ENCODE results near the gene APOBEC3G.
"Not testable (repeated sequence)": the region's sequence is repeated elsewhere in the genome, so short reads cannot be mapped to it uniquely, and the experiment has no call there.

Gene APOBEC3G

GRCh38 chr22:39077026-39077840 is at the start of gene APOBEC3G:
Gene APOBEC3G, plus strand, starts transcription at chr22:39077275. Its CDS starts 87 bp downstream, at chr22:39077362.
- not testable (repeated sequence) for H3K4me3 ChIP-seq (ENCODE audit: low read depth, low read length); H3K27me3 ChIP-seq (ENCODE audit: insufficient read depth, low read depth, severe bottlenecking); H3K27ac ChIP-seq; H3K36me3 ChIP-seq; H3K9me3 ChIP-seq (ENCODE audit: severe bottlenecking); DNase-seq

GRCh38 chr22:39027717-39028116 is 49.4 kb upstream of the APOBEC3G start:
- Histone ChIP-seq H3K27ac (no peak overlapping the region), H3K27me3 (ENCODE audit: insufficient read depth, low read depth, severe bottlenecking) (no peaks in the 10 kb centered on the region), H3K36me3 (no peaks in the 10 kb centered on the region), H3K4me3 (ENCODE audit: low read depth, low read length) (no peak overlapping the region), H3K9me3 (ENCODE audit: severe bottlenecking) (no peaks in the 10 kb centered on the region)
- no peak for DNase-seq
- no peak for TF ChIP-seq CTCF (IDR thresholded peaks at IDR 0.05; ENCODE audit: low read depth, low read length)

GRCh38 chr22:39028281-39028680 is 48.8 kb upstream of the APOBEC3G start:
- no peaks in the 10 kb centered on the region for H3K9me3 ChIP-seq (ENCODE audit: severe bottlenecking)
- no peak overlapping the region for H3K27ac ChIP-seq
- no peaks in the 10 kb centered on the region for H3K36me3 ChIP-seq
- DNase-seq, result no peak
- no peak for TF ChIP-seq CTCF (IDR thresholded peaks at IDR 0.05; ENCODE audit: low read depth, low read length)
- no peak overlapping the region for H3K4me3 ChIP-seq (ENCODE audit: low read depth, low read length)
- no peaks in the 10 kb centered on the region for H3K27me3 ChIP-seq (ENCODE audit: insufficient read depth, low read depth, severe bottlenecking)

GRCh38 chr22:39029227-39029626 is 47.8 kb upstream of the APOBEC3G start:
- Histone ChIP-seq H3K27ac (no peak overlapping the region), H3K9me3 (ENCODE audit: severe bottlenecking) (no peaks in the 10 kb centered on the region), H3K36me3 (no peaks in the 10 kb centered on the region), H3K27me3 (ENCODE audit: insufficient read depth, low read depth, severe bottlenecking) (no peaks in the 10 kb centered on the region), H3K4me3 (ENCODE audit: low read depth, low read length) (no peak overlapping the region)
- DNase-seq, result no peak
- TF ChIP-seq CTCF (IDR thresholded peaks at IDR 0.05; ENCODE audit: low read depth, low read length), result no peak

- Histone ChIP-seq H3K27ac (no peak overlapping the region), H3K9me3 (ENCODE audit: severe bottlenecking) (no peaks in the 10 kb centered on the region), H3K4me3 (ENCODE audit: low read depth, low read length) (no peak overlapping the region), H3K36me3 (no peaks in the 10 kb centered on the region), H3K27me3 (ENCODE audit: insufficient read depth, low read depth, severe bottlenecking) (no peaks in the 10 kb centered on the region)
- DNase-seq, result no peak
- no peak for TF ChIP-seq CTCF (IDR thresholded peaks at IDR 0.05; ENCODE audit: low read depth, low read length)
Observed at GRCh38 chr22:39030705-39031104, 46.4 kb upstream of the APOBEC3G start.

- DNase-seq; H3K36me3 ChIP-seq; H3K9me3 ChIP-seq (ENCODE audit: severe bottlenecking); H3K27me3 ChIP-seq (ENCODE audit: insufficient read depth, low read depth, severe bottlenecking); H3K27ac ChIP-seq; H3K4me3 ChIP-seq (ENCODE audit: low read depth, low read length): not testable (repeated sequence)
Observed at GRCh38 chr22:39031434-39032295, 45.4 kb upstream of the APOBEC3G start.

- H3K36me3 ChIP-seq; H3K27me3 ChIP-seq (ENCODE audit: insufficient read depth, low read depth, severe bottlenecking); H3K4me3 ChIP-seq (ENCODE audit: low read depth, low read length); DNase-seq; H3K27ac ChIP-seq; H3K9me3 ChIP-seq (ENCODE audit: severe bottlenecking): not testable (repeated sequence)
Observed at GRCh38 chr22:39037071-39037470, 40.0 kb upstream of the APOBEC3G start.

All from WERI-Rb-1 (cell line).